H1 (cell line): Measurements from ENCODE around the gene NUTM2D.
"Not testable (repeated sequence)": the region's sequence is repeated elsewhere in the genome, so short reads cannot be mapped to it uniquely, and the experiment has no call there.

Experiments used
- CHD1 ChIP-seq: IDR thresholded peaks from 2 replicates; pipeline ENCODE4 v1.6.1; 2012; ENCODE audit warnings: low read depth, low read length, improper control_type of control experiment
- EGR1 ChIP-seq: IDR thresholded peaks from 2 replicates; pipeline ENCODE4 v1.6.1; 2011; ENCODE audit warnings: low read depth, low read length, borderline replicate concordance
- GABPA ChIP-seq: IDR thresholded peaks from 2 replicates; pipeline ENCODE4 v1.6.1; 2011; ENCODE audit warnings: mild to moderate bottlenecking, low read length, moderate library complexity, borderline replicate concordance; ENCODE audit not compliant: insufficient read depth
- KDM1A ChIP-seq: fragments of 200-600, 300-600 bp; sonication (generic); IDR thresholded peaks from 2 replicates; pipeline ENCODE4 v1.7.1; 2016; ENCODE audit warnings: mild to moderate bottlenecking, low read length, borderline replicate concordance
- POLR2A ChIP-seq, 2 experiments: IDR thresholded peaks; 1 replicate in 1 of 2; 2 replicates in 1 of 2; pipeline ENCODE4 v1.6.1; 2011; ENCODE audit warnings: low read depth in 2 of 2, low read length in 2 of 2, mild to moderate bottlenecking in 2 of 2; ENCODE audit errors: control extremely low read depth in 1 of 2
- POLR2AphosphoS5 ChIP-seq: IDR thresholded peaks from 2 replicates; pipeline ENCODE4 v1.6.1; 2011; ENCODE audit warnings: low read depth, low read length
- RNF2 ChIP-seq: fragments of 200-900, 300-1000 bp; sonication (generic); IDR thresholded peaks from 2 replicates; pipeline ENCODE4 v1.7.1; 2016; ENCODE audit warnings: borderline replicate concordance, low read depth, mild to moderate bottlenecking, antibody characterized with exemption, low read length; ENCODE audit not compliant: poor library complexity, severe bottlenecking; ENCODE audit errors: missing control alignments
- SIN3A ChIP-seq, 2 experiments: IDR thresholded peaks in 1 of 2; conservative IDR thresholded peaks in 1 of 2; 2 replicates each; pipeline ENCODE4 v1.6.1; 2011 to 2012; ENCODE audit warnings: low read length in 2 of 2, improper control_type of control experiment in 1 of 2, low read depth in 1 of 2, mild to moderate bottlenecking in 1 of 2
- SP2 ChIP-seq: IDR thresholded peaks from 2 replicates; pipeline ENCODE4 v1.6.1; 2012; ENCODE audit warnings: mild to moderate bottlenecking, low read length, inconsistent platforms
- SRF ChIP-seq: IDR thresholded peaks from 2 replicates; pipeline ENCODE4 v1.6.1; 2011; ENCODE audit warnings: mild to moderate bottlenecking, low read depth, low read length, moderate library complexity
- TF ChIP-seq, protein P1 (sequence below), 3 experiments: IDR thresholded peaks; 1 replicate in 2 of 3; 2 replicates in 1 of 3; pipeline versions ENCODE4 v1.5.1 to v1.6.1; 2011; ENCODE audit warnings: low read length in 3 of 3, mild to moderate bottlenecking in 3 of 3, inconsistent platforms in 2 of 3, low read depth in 1 of 3, moderate library complexity in 1 of 3; ENCODE audit not compliant: insufficient read depth in 1 of 3; ENCODE audit errors: control extremely low read depth in 1 of 3
- TF ChIP-seq, protein P2 (sequence below): IDR thresholded peaks from 2 replicates; pipeline ENCODE4 v1.6.1; 2012; ENCODE audit warnings: inconsistent platforms
- TF ChIP-seq, protein P3 (sequence below): IDR thresholded peaks from 2 replicates; pipeline ENCODE4 v1.6.1; 2012; ENCODE audit warnings: low read length, inconsistent platforms

DNA sequence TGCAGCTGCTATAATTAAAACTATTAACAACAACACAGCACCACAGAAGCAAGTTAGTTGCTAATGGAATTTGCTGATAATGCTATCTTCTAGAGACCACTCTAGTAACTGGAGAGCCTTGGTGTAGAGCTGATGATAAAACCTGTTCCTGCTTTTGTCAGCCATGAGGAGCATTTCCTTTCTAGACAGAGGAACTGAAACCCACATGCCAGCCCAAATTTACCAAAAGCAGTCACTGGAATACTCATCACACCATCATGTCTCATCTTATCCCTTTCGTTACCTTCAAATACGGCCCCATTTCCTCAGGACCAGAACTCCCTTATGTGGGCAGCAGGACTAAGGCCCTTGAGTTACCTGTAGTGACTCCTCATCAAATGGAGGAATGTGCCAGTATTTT, 40.9 kb downstream of the NUTM2D start:
- TF ChIP-seq, protein P1, sequence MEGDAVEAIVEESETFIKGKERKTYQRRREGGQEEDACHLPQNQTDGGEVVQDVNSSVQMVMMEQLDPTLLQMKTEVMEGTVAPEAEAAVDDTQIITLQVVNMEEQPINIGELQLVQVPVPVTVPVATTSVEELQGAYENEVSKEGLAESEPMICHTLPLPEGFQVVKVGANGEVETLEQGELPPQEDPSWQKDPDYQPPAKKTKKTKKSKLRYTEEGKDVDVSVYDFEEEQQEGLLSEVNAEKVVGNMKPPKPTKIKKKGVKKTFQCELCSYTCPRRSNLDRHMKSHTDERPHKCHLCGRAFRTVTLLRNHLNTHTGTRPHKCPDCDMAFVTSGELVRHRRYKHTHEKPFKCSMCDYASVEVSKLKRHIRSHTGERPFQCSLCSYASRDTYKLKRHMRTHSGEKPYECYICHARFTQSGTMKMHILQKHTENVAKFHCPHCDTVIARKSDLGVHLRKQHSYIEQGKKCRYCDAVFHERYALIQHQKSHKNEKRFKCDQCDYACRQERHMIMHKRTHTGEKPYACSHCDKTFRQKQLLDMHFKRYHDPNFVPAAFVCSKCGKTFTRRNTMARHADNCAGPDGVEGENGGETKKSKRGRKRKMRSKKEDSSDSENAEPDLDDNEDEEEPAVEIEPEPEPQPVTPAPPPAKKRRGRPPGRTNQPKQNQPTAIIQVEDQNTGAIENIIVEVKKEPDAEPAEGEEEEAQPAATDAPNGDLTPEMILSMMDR (IDR thresholded peaks at IDR 0.05; ENCODE audit: control extremely low read depth in 1 of 3, insufficient read depth in 1 of 3, low read depth in 1 of 3, low read length in 3 of 3), result not testable (repeated sequence)
- not testable (repeated sequence) for TF ChIP-seq RNF2; GABPA; POLR2A (IDR thresholded peaks at IDR 0.05; ENCODE audit: control extremely low read depth in 1 of 2, low read depth in 2 of 2, low read length in 2 of 2); EGR1; SRF; CHD1; POLR2AphosphoS5; KDM1A; SP2; SIN3A (conservative IDR thresholded peaks at IDR 0.05 in 1 of 2, IDR thresholded peaks at IDR 0.05 in 1 of 2; ENCODE audit: low read depth in 1 of 2, low read length in 2 of 2)
- TF ChIP-seq, protein P2, sequence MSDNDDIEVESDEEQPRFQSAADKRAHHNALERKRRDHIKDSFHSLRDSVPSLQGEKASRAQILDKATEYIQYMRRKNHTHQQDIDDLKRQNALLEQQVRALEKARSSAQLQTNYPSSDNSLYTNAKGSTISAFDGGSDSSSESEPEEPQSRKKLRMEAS, result not testable (repeated sequence)
- TF ChIP-seq, protein P3, sequence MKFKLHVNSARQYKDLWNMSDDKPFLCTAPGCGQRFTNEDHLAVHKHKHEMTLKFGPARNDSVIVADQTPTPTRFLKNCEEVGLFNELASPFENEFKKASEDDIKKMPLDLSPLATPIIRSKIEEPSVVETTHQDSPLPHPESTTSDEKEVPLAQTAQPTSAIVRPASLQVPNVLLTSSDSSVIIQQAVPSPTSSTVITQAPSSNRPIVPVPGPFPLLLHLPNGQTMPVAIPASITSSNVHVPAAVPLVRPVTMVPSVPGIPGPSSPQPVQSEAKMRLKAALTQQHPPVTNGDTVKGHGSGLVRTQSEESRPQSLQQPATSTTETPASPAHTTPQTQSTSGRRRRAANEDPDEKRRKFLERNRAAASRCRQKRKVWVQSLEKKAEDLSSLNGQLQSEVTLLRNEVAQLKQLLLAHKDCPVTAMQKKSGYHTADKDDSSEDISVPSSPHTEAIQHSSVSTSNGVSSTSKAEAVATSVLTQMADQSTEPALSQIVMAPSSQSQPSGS, result not testable (repeated sequence)
